GM18508 (cell line): Measurements from ENCODE around the gene PRAMEF17.
"Not testable (repeated sequence)": the region's sequence is repeated elsewhere in the genome, so short reads cannot be mapped to it uniquely, and the experiment has no call there.

Source experiments
- ATAC-seq: cut with Tn5 transposase; IDR thresholded peaks from one replicate; pipeline ENCODE4 v1.9.1; 2021; ENCODE audit warnings: moderate number of reproducible peaks; ENCODE audit not compliant: insufficient read depth, unreplicated experiment

PRAMEF17 gene

DNA sequence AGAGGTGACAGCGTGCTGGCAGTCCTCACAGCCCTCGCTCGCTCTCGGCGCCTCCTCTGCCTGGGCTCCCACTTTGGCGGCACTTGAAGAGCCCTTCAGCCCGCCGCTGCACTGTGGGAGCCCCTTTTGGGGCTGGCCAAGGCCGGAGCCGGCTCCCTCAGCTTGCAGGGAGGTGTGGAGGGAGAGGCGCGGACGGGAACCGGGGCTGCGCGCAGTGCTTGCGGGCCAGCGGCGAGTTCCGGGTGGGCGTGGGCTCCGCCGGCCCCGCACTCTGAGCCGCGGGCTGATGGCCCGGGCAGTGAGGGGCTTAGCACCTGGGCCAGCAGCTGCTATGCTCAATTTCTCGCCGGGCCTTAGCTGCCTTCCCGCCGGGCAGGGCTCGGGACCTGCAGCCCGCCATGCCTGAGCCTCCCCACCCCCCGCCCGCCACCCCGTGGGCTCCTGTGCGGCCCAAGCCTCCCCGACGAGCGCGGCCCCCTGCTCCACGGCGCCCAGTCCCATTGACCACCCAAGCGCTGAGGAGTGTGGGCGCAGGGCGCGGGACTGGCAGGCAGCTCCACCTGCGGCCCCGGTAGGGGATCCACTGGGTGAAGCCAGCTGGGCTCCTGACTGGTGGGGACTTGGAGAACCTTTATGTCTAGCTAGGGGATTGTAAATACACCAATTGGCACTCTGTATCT lies 49.8 kb downstream of the PRAMEF17 start:
- not testable (repeated sequence) for ATAC-seq
